Caco-2 (cell line): ENCODE data around the gene ARMH3. TPM values are rescaled to one million over a fixed set of nuclear protein-coding genes. Genes with fewer than 3 reads are reported as not detected.

ENCODE experiments used
- BruUV-seq: library from RNA; stranded (reverse); fragments of 400-500 nt; replicated peaks from 2 replicates; lab custom pipeline; 2021; lab: Mats Ljungman, UMichigan
- CTCF ChIA-PET: fragments of 300-600 bp; sonication (Branson Sonifier 250); formaldehyde crosslinking; loops from one replicate; lab custom pipeline; 2022; ENCODE audit warnings: antibody characterized with exemption; lab: Charles Lee
- POLR2A ChIA-PET: fragments of 300-600 bp; sonication (Branson Sonifier 250); formaldehyde crosslinking; loops from one replicate; lab custom pipeline; 2022; ENCODE audit warnings: antibody characterized with exemption; lab: Charles Lee
- DNase-seq, 2 experiments: peaks; one replicate each; pipeline versions ENCODE4 v3.0.0 to v3.0.0-alpha.2; 2020 to 2022
- H3K27me3 ChIP-seq: replicated peaks from 2 replicates; pipeline ENCODE4 v1.6.0; 2011; ENCODE audit warnings: low read length; ENCODE audit not compliant: control insufficient read depth, insufficient read depth
- H3K36me3 ChIP-seq: 2 replicates; pipeline ENCODE4 v1.5.1; 2011; ENCODE audit warnings: low read length; ENCODE audit not compliant: control insufficient read depth, insufficient read depth
- H3K4me1 ChIP-seq: fragments of 250-450 bp; sonication (Bioruptor Pico); 2 replicates; pipeline ENCODE4 v1.5.1; 2020; ENCODE audit warnings: mild to moderate bottlenecking
- H3K4me3 ChIP-seq: 2 replicates; pipeline ENCODE4 v1.5.1; 2011; ENCODE audit warnings: low read depth, mild to moderate bottlenecking, control low read depth, low read length
- H3K9me3 ChIP-seq: fragments of 250-450 bp; sonication (Bioruptor Pico); 2 replicates; pipeline ENCODE4 v1.5.1; 2020; ENCODE audit warnings: mild to moderate bottlenecking, moderate library complexity
- H3K27ac Mint-ChIP-seq: one replicate; pipeline ENCODE4 v1.8.0; 2022; ENCODE audit warnings: mixed read lengths; ENCODE audit not compliant: unreplicated experiment
- H3K27me3 Mint-ChIP-seq: one replicate; pipeline ENCODE4 v1.8.0; 2022; ENCODE audit warnings: mixed read lengths; ENCODE audit not compliant: insufficient read depth, unreplicated experiment
- H3K36me3 Mint-ChIP-seq: one replicate; pipeline ENCODE4 v1.8.0; 2022; ENCODE audit warnings: mild to moderate bottlenecking, mixed read lengths; ENCODE audit not compliant: insufficient read depth, unreplicated experiment
- H3K4me1 Mint-ChIP-seq: one replicate; pipeline ENCODE4 v1.8.0; 2022; ENCODE audit warnings: low read depth, mixed read lengths; ENCODE audit not compliant: unreplicated experiment
- H3K4me3 Mint-ChIP-seq: one replicate; pipeline ENCODE4 v1.8.0; 2022; ENCODE audit warnings: mild to moderate bottlenecking, moderate library complexity, mixed read lengths; ENCODE audit not compliant: unreplicated experiment
- H3K9me3 Mint-ChIP-seq: one replicate; pipeline ENCODE4 v1.8.0; 2022; ENCODE audit warnings: mixed read lengths; ENCODE audit not compliant: unreplicated experiment
- CTCF ChIP-seq, 2 experiments: fragments of 200-600 bp in 1 of 2; IDR thresholded peaks; 1 replicate in 1 of 2; 2 replicates in 1 of 2; pipeline versions ENCODE4 v1.5.1 to v1.8.0; 2011 to 2022; ENCODE audit warnings: antibody characterized with exemption in 1 of 2, control low read depth in 1 of 2, inconsistent platforms in 1 of 2, low read depth in 1 of 2, low read length in 1 of 2, mild to moderate bottlenecking in 1 of 2, moderate library complexity in 1 of 2; ENCODE audit not compliant: insufficient read depth in 1 of 2, severe bottlenecking in 1 of 2, unreplicated experiment in 1 of 2
- intact Hi-C: fragments of 100-400 bp; cut with micrococcal nuclease; formaldehyde crosslinking; loops from one replicate; pipeline ENCODE4 v1.10.0; 2022; ENCODE audit not compliant: unreplicated experiment
- total RNA-seq: library from RNA; stranded (reverse); gene quantifications from 2 replicates; pipeline ENCODE4 v1.2.3, GENCODE V29; 2022

ARMH3 gene
- total RNA-seq, 1 experiment from 2014 or later = 17.4 TPM

- Mint-ChIP-seq H3K4me1 (peaks cover 13% of the 10 kb centered on the region), H3K9me3 (no peaks in the 10 kb centered on the region), H3K4me3 (peak overlapping the region; percentile 89), H3K27me3 (no peaks in the 10 kb centered on the region), H3K27ac (no peak overlapping the region), H3K36me3 (no peaks in the 10 kb centered on the region)
- POLR2A ChIA-PET = interaction anchor here (0.5 kb wide), 1 partner anchor 25 kb away, joined by 3 read pairs; no protein-coding TSS in a partner anchor
- no peak for DNase-seq
- CTCF ChIA-PET = interaction anchor here (1.2 kb wide), 1 partner anchor 126 kb away, joined by 4 read pairs; no protein-coding TSS in a partner anchor
- TSS peak; percentile 29 for BruUV-seq
- peaks cover 9% of the 10 kb centered on the region for H3K4me1 ChIP-seq
- H3K4me3 ChIP-seq = no peak overlapping the region
- H3K27me3 ChIP-seq = no peaks in the 10 kb centered on the region
- H3K9me3 ChIP-seq = no peaks in the 10 kb centered on the region
- intact Hi-C loops = loop anchor here (5.0 kb wide), 1 partner anchor 65 kb away; the partner anchor contains the start of gene PPRC1
- H3K36me3 ChIP-seq = peaks cover 1% of the 10 kb centered on the region; the same call in 1 of the 2 replicates
- no peak for TF ChIP-seq CTCF (IDR thresholded peaks at IDR 0.05; ENCODE audit: insufficient read depth in 1 of 2, low read depth in 1 of 2, low read length in 1 of 2, severe bottlenecking in 1 of 2, unreplicated experiment in 1 of 2)
These were observed 11.3 kb upstream of the ARMH3 start for GRCh38 chr10:102067091-102067916.

- intact Hi-C loops = loop anchor here (5.0 kb wide), 1 partner anchor 66 kb away; the partner anchor contains the start of gene PPRC1
- Mint-ChIP-seq H3K27ac (peak overlapping the region; percentile 86), H3K4me1 (peaks cover 13% of the 10 kb centered on the region), H3K9me3 (no peaks in the 10 kb centered on the region), H3K27me3 (no peaks in the 10 kb centered on the region), H3K4me3 (peak overlapping the region; percentile 89), H3K36me3 (no peaks in the 10 kb centered on the region)
- Histone ChIP-seq H3K9me3 (no peaks in the 10 kb centered on the region), H3K4me1 (peaks cover 9% of the 10 kb centered on the region), H3K36me3 (peaks cover 1% of the 10 kb centered on the region; the same call in 1 of the 2 replicates), H3K27me3 (no peaks in the 10 kb centered on the region), H3K4me3 (peak overlapping the region; percentile 90)
- no peak for DNase-seq
- ChIA-PET CTCF (interaction anchor here (1.2 kb wide), 1 partner anchor 125 kb away, joined by 4 read pairs; no protein-coding TSS in a partner anchor), POLR2A (interaction anchor here (0.9 kb wide), 1 partner anchor 247 kb away, joined by 4 read pairs; no protein-coding TSS in a partner anchor)
- no peak for TF ChIP-seq CTCF (IDR thresholded peaks at IDR 0.05; ENCODE audit: insufficient read depth in 1 of 2, low read depth in 1 of 2, low read length in 1 of 2, severe bottlenecking in 1 of 2, unreplicated experiment in 1 of 2)
- BruUV-seq = no TSS peak
These were observed 10.6 kb upstream of the ARMH3 start for GRCh38 chr10:102066399-102067088.
